A549 (cell line): ENCODE measurements around the gene LYPLAL1. TPM values are rescaled to one million over a fixed set of nuclear protein-coding genes. Genes with fewer than 3 reads are reported as not detected.
A peak's percentile ranks its signal among the peaks of the same experiment; 100 is the strongest.

ENCODE experiments used
- ATAC-seq, 2 experiments: fragments of 200-7000 bp in 1 of 2; fragments of >200 bp in 1 of 2; cut with Nextera tagmentation in 1 of 2; cut with Tn5 transposase in 1 of 2; 3 replicates each; pipeline versions ENCODE4 v1.8.0 to v1.9.1; 2018 to 2020; ENCODE audit warnings: mild to moderate bottlenecking in 1 of 2, moderate library complexity in 1 of 2
- CTCF ChIA-PET: fragments of 300-600 bp; sonication (Branson Sonifier 250); formaldehyde crosslinking; extraction: SDS; loops from one replicate; lab custom pipeline; 2021; ENCODE audit warnings: antibody characterized with exemption, inconsistent platforms; lab: Yijun Ruan, JAX
- POLR2A ChIA-PET: fragments of 350-600 bp; formaldehyde crosslinking; extraction: SDS; loops from one replicate; lab custom pipeline; 2021; ENCODE audit warnings: antibody characterized with exemption, inconsistent platforms; lab: Yijun Ruan, JAX
- DNase-seq, 2 experiments: peaks; one replicate each; pipeline versions ENCODE4 v3.0.0 to v3.0.0-alpha.2; 2011 to 2016; ENCODE audit warnings: low read depth in 1 of 2, low spot score in 1 of 2
- FAIRE-seq: peaks from 2 replicates; lab custom pipeline; 2011; peaks lifted over from hg19 to GRCh38; lab: Jason Lieb, UNC
- H3K27ac ChIP-seq, 2 experiments: fragments of >200 bp; sonication (Bioruptor Twin); formaldehyde crosslinking; 3 replicates each; pipeline ENCODE4 v1.5.1; 2016 to 2017
- H3K4me1 ChIP-seq: fragments of >200 bp; sonication (Bioruptor Twin); formaldehyde crosslinking; 3 replicates; pipeline ENCODE4 v1.6.1; 2016
- H3K4me2 ChIP-seq: fragments of >200 bp; sonication (Bioruptor Twin); formaldehyde crosslinking; 3 replicates; pipeline ENCODE4 v1.6.1; 2016
- H3K4me3 ChIP-seq: fragments of >200 bp; sonication (Bioruptor Twin); formaldehyde crosslinking; 3 replicates; pipeline ENCODE4 v1.5.1; 2016
- H3K9me3 ChIP-seq: fragments of >200 bp; sonication (Bioruptor Twin); formaldehyde crosslinking; 3 replicates; pipeline ENCODE4 v1.6.1; 2016
- ATOH8 ChIP-seq: fragments of 250-450 bp; sonication (Bioruptor Pico); IDR thresholded peaks from 2 replicates; pipeline ENCODE4 v1.5.0; 2020; ENCODE audit warnings: low read depth, mild to moderate bottlenecking, moderate library complexity
- CEBPB ChIP-seq, 2 experiments: fragments of >200 bp in 1 of 2; sonication (Bioruptor Twin) in 1 of 2; formaldehyde crosslinking in 1 of 2; IDR thresholded peaks; 2 replicates each; pipeline ENCODE4 v1.6.1; 2012 to 2016
- CHD4 ChIP-seq: fragments of 200-600 bp; sonication (generic); IDR thresholded peaks from 2 replicates; pipeline ENCODE4 v1.6.1; 2016; ENCODE audit warnings: antibody characterized with exemption, mild to moderate bottlenecking, borderline replicate concordance
- E2F6 ChIP-seq: IDR thresholded peaks from 2 replicates; pipeline ENCODE4 v1.6.1; 2012; ENCODE audit warnings: low read depth, borderline replicate concordance
- EHMT2 ChIP-seq: fragments of 200-600 bp; sonication (generic); IDR thresholded peaks from 2 replicates; pipeline ENCODE4 v1.6.1; 2016; ENCODE audit warnings: antibody characterized with exemption, low read depth, mild to moderate bottlenecking, moderate library complexity
- EP300 ChIP-seq, 2 experiments: fragments of >200 bp; sonication (Bioruptor Twin); formaldehyde crosslinking; IDR thresholded peaks; 2 replicates in 1 of 2; 3 replicates in 1 of 2; pipeline ENCODE4 v1.6.1; 2016 to 2017
- FOSL2 ChIP-seq, 2 experiments: fragments of 450-650 bp in 1 of 2; fragments of >200 bp in 1 of 2; sonication (Bioruptor Twin) in 1 of 2; formaldehyde crosslinking; IDR thresholded peaks; 2 replicates each; pipeline versions ENCODE4 v1.5.0 to v1.6.1; 2016 to 2020; ENCODE audit warnings: mild to moderate bottlenecking in 1 of 2, moderate library complexity in 1 of 2
- GATA3 ChIP-seq: IDR thresholded peaks from 2 replicates; pipeline ENCODE4 v1.6.1; 2012; ENCODE audit warnings: borderline replicate concordance
- HDAC2 ChIP-seq: fragments of 200-600 bp; sonication (generic); IDR thresholded peaks from 2 replicates; pipeline ENCODE4 v1.6.1; 2016
- JUN ChIP-seq, 2 experiments: fragments of >200 bp; sonication (Bioruptor Twin); formaldehyde crosslinking; IDR thresholded peaks; 2 replicates in 1 of 2; 3 replicates in 1 of 2; pipeline ENCODE4 v1.6.1; 2016 to 2017
- KDM1A ChIP-seq: fragments of 200-600 bp; sonication (generic); IDR thresholded peaks from 2 replicates; pipeline ENCODE4 v1.6.1; 2016; ENCODE audit warnings: low read depth, mild to moderate bottlenecking
- KDM5A ChIP-seq: fragments of 200-600 bp; sonication (generic); IDR thresholded peaks from 2 replicates; pipeline ENCODE4 v1.6.1; 2016; ENCODE audit warnings: antibody characterized with exemption, mild to moderate bottlenecking
- MAFK ChIP-seq: fragments of 450-650 bp; IDR thresholded peaks from 2 replicates; pipeline ENCODE4 v1.6.1; 2014; ENCODE audit not compliant: partially characterized antibody
- MAX ChIP-seq: IDR thresholded peaks from 2 replicates; pipeline ENCODE4 v1.6.1; 2012
- PHF8 ChIP-seq: fragments of 200-600 bp; sonication (generic); IDR thresholded peaks from 2 replicates; pipeline ENCODE4 v1.6.1; 2016; ENCODE audit warnings: low read depth, mild to moderate bottlenecking, antibody characterized with exemption, moderate library complexity, borderline replicate concordance
- REST ChIP-seq: fragments of 200-600 bp; sonication (generic); IDR thresholded peaks from 2 replicates; pipeline ENCODE4 v1.6.1; 2016; ENCODE audit warnings: antibody characterized with exemption, mild to moderate bottlenecking, moderate library complexity
- RFX5 ChIP-seq: fragments of 450-650 bp; IDR thresholded peaks from 2 replicates; pipeline ENCODE4 v1.7.1; 2014; ENCODE audit warnings: antibody characterized with exemption, mild to moderate bottlenecking, moderate library complexity
- SMC3 ChIP-seq: fragments of >200 bp; sonication (Bioruptor Twin); formaldehyde crosslinking; IDR thresholded peaks from 3 replicates; pipeline ENCODE4 v1.6.1; 2018; ENCODE audit warnings: inconsistent platforms
- ZFP36 ChIP-seq: fragments of 450-650 bp; IDR thresholded peaks from 2 replicates; pipeline ENCODE4 v1.6.1; 2014; ENCODE audit warnings: borderline replicate concordance; ENCODE audit not compliant: partially characterized antibody
- ZNF302 ChIP-seq: fragments of 250-450 bp; sonication (Bioruptor Pico); IDR thresholded peaks from 2 replicates; pipeline ENCODE4 v1.9.0; 2021; ENCODE audit warnings: inconsistent platforms, mild to moderate bottlenecking, moderate library complexity
- ZSCAN20 ChIP-seq: fragments of 250-450 bp; sonication (Bioruptor Pico); IDR thresholded peaks from 2 replicates; pipeline ENCODE4 v1.8.0; 2022; ENCODE audit warnings: mild to moderate bottlenecking, moderate library complexity
- WGBS: methylation state at CpG from one replicate; pipeline ENCODE4 v1.1.6; 2017; ENCODE audit errors: missing lambda C conversion rate; 5-methylcytosine and 5-hydroxymethylcytosine counted together
- polyA plus RNA-seq, 4 experiments: library from polyadenylated mRNA; depleted of rRNA in 3 of 4; stranded (reverse); fragments of >200 nt; fragmentation: RNase III in 1 of 4; extraction: RNeasy Plus Mini Kit Qiagen cat#74134 plus additional on column Dnase treatment in 1 of 4; gene quantifications; 2 replicates in 3 of 4; 3 replicates in 1 of 4; pipeline ENCODE4 v1.2.3, GENCODE V29; 2011 to 2017
- TF ChIP-seq, protein P1 (sequence below): IDR thresholded peaks from 2 replicates; pipeline ENCODE4 v1.6.1; 2012
- TF ChIP-seq, protein P2 (sequence below): fragments of 450-650 bp; IDR thresholded peaks from 2 replicates; pipeline ENCODE4 v1.6.1; 2014; ENCODE audit warnings: antibody characterized with exemption
- TF ChIP-seq, protein P3 (sequence below): fragments of 250-450 bp; sonication (Bioruptor Pico); IDR thresholded peaks from 2 replicates; pipeline ENCODE4 v1.5.0; 2021; ENCODE audit warnings: mild to moderate bottlenecking, moderate library complexity, borderline replicate concordance

Gene LYPLAL1
- polyA plus RNA-seq, 2 of the 4 experiments (the other 2 are of a cell fraction) = 13.6 to 61.2 TPM

DNA sequence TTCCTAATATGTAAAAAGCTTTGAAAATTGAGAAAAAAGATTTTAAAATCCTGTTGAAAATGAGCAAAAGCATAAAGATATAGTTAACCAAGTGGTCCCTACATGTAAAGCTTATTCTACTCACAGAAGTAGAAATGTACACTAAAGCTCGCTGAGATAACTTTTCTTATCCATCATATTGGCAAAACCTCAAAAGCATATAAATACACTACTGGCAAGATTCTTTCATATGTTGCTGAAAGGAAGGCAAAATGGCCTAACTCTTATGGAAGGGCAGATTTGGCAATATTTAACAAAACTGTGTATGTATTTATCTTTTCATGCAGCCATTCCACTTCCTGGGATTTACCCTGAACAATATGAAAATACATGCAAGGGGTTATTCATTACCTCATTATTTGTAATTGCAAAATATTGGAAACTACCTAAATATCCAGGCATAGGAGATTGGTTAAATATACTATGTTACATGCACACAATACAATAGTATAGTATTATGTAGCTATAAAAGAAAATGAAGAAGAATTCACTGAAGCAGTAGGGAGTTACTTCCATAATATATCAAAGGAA lies 43.2 kb upstream of the LYPLAL1 start:
- WGBS = 28% methylated on average over 1 of the region's 1 CpG
- H3K27ac ChIP-seq = no peak overlapping the region
- no peak; a peak in 2 of 6 replicates for ATAC-seq
- no peak overlapping the region for H3K4me3 ChIP-seq
- peak in 1 of 2 experiments; percentile 18 for DNase-seq
- POLR2A ChIA-PET = no interaction called here
- peaks cover 8% of the 10 kb centered on the region; the same call in 1 of the 3 replicates for H3K4me1 ChIP-seq
- TF ChIP-seq, protein P1, sequence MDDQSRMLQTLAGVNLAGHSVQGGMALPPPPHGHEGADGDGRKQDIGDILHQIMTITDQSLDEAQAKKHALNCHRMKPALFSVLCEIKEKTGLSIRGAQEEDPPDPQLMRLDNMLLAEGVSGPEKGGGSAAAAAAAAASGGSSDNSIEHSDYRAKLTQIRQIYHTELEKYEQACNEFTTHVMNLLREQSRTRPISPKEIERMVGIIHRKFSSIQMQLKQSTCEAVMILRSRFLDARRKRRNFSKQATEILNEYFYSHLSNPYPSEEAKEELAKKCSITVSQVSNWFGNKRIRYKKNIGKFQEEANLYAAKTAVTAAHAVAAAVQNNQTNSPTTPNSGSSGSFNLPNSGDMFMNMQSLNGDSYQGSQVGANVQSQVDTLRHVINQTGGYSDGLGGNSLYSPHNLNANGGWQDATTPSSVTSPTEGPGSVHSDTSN = no peak
- no peak for TF ChIP-seq MAFK
- TF ChIP-seq CEBPB (IDR thresholded peaks at IDR 0.05) = peak in 1 of 2 experiments; percentile 55; a peak in 2 of 4 replicates
- no peak for TF ChIP-seq REST
- no peak for FAIRE-seq
- CTCF ChIA-PET = no interaction called here
- H3K4me2 ChIP-seq = peak overlapping the region; percentile 21; the same call in 2 of the 3 replicates
- no peaks in the 10 kb centered on the region for H3K9me3 ChIP-seq

DNA sequence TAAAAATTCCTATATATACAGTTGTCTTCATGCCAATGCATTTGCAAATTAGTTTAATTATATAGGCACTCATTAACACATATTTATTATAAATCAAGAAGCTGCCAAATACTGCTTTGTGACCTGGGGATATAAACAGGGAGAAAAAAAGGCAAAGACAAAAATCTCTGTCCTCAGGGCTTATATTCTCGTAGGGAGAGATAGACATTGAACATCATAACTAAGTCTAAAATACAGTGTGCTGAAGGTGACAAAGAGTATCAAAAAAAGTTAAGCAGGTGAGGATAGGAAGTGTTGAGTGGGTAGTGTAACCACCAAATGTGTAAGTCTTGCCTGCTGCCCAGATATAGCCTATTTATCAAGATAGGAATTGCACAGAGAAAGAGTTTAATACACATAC lies 40.7 kb upstream of the LYPLAL1 start:
- WGBS = 97% methylated on average over 1 of the region's 1 CpG
- no peak for DNase-seq
- ChIA-PET CTCF (no interaction called here), POLR2A (no interaction called here)
- Histone ChIP-seq H3K9me3 (no peaks in the 10 kb centered on the region; the same call in 2 of the 3 replicates), H3K27ac (no peak overlapping the region), H3K4me3 (no peak overlapping the region), H3K4me2 (no peak overlapping the region), H3K4me1 (peaks cover 8% of the 10 kb centered on the region; the same call in 1 of the 3 replicates)
- no peak for FAIRE-seq
- TF ChIP-seq PHF8 (no peak), E2F6 (no peak), ZFP36 (no peak), MAX (no peak), ZNF302 (CRISPR knock-in tag) (no peak), FOSL2 (IDR thresholded peaks at IDR 0.05) (no peak), FOSL2 (CRISPR knock-in tag; IDR thresholded peaks at IDR 0.05) (no peak), CHD4 (no peak), RFX5 (no peak), GATA3 (no peak), KDM1A (no peak), ATOH8 (CRISPR knock-in tag) (no peak), EHMT2 (no peak), JUN (IDR thresholded peaks at IDR 0.05) (no peak), EP300 (IDR thresholded peaks at IDR 0.05) (no peak), ZSCAN20 (no peak), HDAC2 (no peak), KDM5A (no peak), SMC3 (no peak)
- TF ChIP-seq, protein P2, sequence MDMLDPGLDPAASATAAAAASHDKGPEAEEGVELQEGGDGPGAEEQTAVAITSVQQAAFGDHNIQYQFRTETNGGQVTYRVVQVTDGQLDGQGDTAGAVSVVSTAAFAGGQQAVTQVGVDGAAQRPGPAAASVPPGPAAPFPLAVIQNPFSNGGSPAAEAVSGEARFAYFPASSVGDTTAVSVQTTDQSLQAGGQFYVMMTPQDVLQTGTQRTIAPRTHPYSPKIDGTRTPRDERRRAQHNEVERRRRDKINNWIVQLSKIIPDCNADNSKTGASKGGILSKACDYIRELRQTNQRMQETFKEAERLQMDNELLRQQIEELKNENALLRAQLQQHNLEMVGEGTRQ = no peak
- TF ChIP-seq, protein P3, sequence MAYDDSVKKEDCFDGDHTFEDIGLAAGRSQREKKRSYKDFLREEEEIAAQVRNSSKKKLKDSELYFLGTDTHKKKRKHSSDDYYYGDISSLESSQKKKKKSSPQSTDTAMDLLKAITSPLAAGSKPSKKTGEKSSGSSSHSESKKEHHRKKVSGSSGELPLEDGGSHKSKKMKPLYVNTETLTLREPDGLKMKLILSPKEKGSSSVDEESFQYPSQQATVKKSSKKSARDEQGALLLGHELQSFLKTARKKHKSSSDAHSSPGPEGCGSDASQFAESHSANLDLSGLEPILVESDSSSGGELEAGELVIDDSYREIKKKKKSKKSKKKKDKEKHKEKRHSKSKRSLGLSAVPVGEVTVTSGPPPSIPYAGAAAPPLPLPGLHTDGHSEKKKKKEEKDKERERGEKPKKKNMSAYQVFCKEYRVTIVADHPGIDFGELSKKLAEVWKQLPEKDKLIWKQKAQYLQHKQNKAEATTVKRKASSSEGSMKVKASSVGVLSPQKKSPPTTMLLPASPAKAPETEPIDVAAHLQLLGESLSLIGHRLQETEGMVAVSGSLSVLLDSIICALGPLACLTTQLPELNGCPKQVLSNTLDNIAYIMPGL (CRISPR knock-in tag) = no peak
- ATAC-seq = no peak
